Stimulated activated CD4-positive, alpha-beta T cell treated with anti-CD3 and anti-CD28 coated beads, Interleukin-4, amount 100 ng/mL, for 4 hours (primary cell): ENCODE measurements around the gene ZFP36L1.

Experiments used
- DNase-seq, 2 experiments: peaks; one replicate each; pipeline ENCODE4 v3.0.0-alpha.2; 2020

ZFP36L1 gene

DNA sequence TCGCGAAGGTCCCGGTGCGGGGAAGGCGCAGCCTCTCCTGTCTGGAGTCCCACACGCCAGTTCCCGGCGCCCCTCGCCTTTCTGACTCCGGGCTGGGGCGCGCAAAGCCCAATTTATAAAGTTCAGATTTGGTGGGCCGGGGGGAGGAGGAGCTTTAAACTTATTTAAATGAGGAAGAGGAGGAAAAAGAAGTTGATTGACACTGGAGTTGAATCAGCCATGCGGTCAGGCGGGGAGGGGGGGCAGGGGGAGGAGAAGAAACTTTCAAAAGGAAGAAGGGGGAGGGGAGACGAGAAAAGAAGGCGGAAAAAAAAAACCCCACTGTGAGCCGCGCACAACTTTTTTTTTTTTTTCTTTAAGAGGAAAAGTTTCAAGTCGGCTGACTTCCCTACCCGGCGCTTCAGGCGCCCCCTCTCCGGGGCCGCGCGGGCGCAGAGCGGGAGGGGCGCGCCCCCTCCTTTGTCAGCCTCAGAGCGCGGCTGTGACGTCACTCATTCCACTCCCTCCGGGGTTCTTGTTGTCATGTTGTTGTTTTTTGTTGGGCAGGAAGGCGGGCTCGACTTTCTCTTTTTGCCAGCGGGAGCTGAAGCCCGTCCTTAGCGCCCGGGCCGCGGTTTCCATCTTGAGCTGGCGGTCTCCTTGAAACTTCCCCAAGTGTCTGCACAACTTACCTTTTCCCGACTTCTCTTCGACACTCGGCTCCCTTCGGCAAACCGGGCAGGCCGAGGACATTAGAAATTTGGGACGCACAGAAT, at the start of gene ZFP36L1:
ZFP36L1 (minus strand) TSS at position 89 of the 755 bp plus-strand sequence. CDS start 129 bp downstream, outside the sequence.
- DNase-seq: peak; percentile 83 to 95

GRCh38 chr14:68842298-68842697, 49.4 kb upstream of the ZFP36L1 start:
- no peak for DNase-seq

DNA sequence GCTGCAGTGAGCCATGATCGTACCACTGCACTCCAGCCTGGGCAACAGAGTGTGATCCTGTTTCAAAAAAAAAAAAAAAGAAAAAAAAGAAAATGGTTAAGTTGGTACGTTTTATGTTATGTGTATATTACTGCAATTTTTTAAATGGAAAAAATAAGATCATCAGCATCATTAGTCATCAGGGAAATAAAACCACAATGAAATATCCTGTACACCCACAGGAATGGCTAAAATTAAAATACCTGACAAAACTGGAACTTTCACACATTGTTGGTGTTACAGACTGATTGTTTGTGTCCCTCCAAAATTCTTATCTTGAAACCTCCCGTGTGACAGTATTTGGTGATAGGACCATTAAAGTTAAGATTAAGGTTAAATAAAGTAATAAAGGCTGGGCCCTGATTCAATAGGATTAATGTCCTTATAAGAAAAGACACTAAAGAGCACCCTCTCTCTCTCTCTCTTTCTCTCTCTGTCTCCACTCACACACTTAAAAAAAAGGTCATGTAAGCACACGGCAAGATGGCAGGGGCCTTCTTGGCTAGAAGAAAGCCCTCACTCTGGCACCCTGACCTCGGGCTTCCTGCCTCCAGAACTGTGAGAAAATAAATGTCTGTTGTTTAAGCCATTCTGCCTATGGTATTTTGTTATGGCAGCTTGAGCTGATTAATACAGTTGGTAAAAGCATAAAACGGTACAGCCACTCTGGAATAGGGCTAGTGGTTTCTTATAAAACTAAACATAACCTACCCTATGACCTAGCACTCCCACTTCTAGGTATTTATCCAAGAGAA, 48.3 kb upstream of the ZFP36L1 start:
- no peak for DNase-seq

DNA sequence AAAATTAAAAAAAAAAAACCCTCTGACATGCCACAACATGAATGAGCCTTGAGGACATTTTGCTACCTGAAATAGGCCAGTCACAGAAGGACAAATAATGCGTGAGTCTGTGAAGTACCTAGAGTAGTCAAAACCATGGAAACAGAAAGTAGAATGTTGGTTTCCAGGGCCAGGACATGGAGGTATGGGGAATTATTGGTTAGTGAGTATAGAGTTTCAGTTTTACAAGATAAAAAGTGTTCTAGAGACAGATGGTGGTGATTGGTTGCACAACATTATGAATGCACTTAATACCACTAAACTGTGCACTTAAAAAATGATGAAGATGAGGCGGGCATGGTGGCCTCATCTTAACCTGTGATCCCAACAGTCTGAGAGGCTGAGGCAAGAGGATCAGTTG, 47.6 kb upstream of the ZFP36L1 start:
- no peak for DNase-seq

GRCh38 chr14:68836082-68836481, 43.2 kb upstream of the ZFP36L1 start:
- DNase-seq: no peak

DNA sequence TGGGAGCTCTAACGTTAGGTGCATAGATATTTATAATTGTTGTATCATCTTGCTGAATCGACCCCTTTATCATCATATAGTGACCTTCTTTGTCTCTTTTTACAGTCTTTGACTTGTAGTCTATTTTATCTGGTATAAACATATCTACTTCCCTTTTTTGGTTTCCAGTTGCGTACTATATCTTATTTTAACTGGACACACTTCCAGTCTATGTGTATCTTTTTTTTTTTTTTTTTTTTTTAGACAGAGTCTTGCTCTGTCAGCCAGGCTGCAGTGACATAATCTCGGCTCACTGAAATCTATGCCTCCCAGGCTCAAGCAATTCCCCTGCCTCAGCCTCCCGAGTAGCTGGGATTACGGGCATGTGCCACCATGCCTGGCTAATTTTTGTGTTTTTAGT, 41.9 kb upstream of the ZFP36L1 start:
- DNase-seq: no peak

- no peak for DNase-seq
Measured at GRCh38 chr14:68828698-68829097, 35.8 kb upstream of the ZFP36L1 start.

DNA sequence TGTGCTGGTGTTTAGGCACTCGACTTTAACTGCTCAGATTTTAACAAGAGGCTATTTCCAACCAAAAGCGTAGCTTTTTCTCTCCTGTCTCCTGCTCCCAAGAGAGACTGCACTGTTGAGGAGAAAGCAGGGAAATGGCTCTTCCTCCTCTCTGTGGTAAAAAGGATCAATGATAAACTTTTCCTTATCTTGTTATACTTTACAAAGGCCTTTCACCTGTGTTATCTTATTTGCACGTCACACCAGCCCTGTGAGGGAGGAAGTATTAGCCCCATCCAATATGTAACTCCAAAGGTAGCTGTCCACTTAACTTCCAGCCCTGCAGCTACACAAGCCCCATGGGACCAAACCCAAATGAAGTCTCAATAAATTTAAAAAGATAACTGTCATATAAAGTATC, 32.9 kb upstream of the ZFP36L1 start:
- no peak for DNase-seq

GRCh38 chr14:68824517-68825347, 31.9 kb upstream of the ZFP36L1 start:
- DNase-seq: no peak

DNA sequence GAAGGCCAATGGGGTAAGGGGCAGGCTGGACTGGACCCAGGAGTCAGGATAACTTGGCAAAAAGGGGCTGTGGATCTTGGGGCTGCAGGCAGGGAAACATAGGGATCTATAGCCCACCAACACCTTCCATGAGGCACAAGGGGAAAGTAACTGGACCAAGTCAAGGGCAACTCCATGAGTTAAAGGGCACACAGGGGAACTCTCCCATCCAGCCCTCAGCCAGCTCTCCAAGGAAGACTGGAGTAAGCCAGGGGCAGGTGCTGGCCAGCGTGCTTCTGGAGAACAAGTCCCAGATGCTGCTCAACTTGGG, 31.3 kb upstream of the ZFP36L1 start:
- DNase-seq: no peak

- DNase-seq: no peak
Measured at GRCh38 chr14:68823434-68824206, 30.8 kb upstream of the ZFP36L1 start.

- no peak for DNase-seq
Measured at GRCh38 chr14:68822926-68823325, 30.1 kb upstream of the ZFP36L1 start.

- DNase-seq: no peak
Measured at GRCh38 chr14:68822132-68822651, 29.3 kb upstream of the ZFP36L1 start.

DNA sequence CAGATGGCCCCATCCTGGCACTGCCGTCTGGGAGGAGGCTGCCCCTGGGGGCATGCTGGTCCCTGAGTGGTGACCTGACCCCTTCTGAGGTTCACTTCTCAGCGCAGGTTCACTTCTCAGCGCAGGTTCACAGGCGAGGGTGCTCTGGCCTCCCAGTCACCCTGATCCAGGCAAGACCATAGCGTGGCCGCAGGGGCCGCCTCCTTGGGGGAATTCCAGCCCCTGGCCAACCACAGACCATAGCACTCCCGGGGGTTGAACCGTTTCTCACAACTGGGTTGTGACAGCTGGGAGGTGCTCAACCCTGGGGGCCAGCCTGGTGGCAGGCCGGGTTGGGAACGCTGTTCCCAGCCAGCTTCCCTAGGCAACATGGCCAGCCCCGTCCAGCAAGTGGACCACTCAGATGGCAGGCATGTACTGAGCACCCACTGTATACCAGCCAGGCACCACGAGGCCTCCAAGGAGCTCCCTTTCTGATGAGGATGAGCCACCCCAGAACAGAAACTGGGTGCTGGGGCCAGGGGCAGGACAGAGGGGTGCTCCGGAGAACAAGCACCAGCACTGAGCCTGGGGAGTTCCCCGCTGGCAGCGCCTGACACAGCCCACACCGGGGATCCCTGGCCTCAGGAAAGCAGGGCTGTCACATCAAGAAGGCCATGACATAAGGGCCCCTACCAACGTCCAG, 28.3 kb upstream of the ZFP36L1 start:
- DNase-seq: no peak

GRCh38 chr14:68820536-68820935, 27.7 kb upstream of the ZFP36L1 start:
- DNase-seq: peak in 1 of 2 experiments; percentile 25

DNA sequence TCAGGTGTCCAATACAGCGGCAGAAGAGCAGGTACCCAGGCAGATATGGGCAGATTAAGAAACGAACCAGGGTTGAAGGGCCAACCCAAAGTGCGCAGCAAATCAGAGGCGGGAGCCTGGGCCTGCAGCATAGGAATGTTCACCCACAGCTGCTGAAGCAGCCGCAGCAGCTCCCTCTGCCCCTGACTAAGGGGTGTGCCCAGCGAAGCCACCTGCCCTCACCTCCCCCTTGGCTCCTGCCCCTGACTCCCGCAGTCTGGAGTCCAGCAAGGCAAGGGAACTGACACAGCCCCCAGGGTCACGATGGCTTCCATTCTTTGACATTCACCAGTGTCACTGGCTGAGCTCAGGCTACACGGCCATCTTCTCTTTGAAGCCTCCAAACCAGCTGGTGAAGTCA, 27.3 kb upstream of the ZFP36L1 start:
- DNase-seq: no peak

DNA sequence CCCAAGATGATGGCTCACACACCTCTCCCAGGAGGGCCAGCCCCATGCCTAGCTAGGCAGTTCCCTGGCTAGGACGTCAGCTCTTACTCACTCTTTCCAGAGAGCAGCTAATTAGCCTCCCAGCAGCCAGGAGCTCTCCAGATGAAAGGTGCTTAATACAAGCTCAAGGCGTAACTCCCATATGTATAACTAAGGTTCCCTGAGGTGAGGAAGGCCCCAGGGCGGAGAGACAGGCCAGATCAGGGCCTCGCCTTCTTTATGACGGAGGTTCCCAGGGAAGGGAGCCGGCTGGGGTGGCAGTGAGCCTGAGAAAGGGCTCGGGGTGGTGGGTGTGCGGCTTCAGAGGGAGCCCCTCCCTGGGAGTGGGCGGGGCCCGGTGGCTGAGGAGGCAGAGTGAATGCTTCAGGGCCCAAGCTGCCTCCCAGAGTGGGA, 26.4 kb upstream of the ZFP36L1 start:
- peak in 1 of 2 experiments; percentile 57 for DNase-seq

DNA sequence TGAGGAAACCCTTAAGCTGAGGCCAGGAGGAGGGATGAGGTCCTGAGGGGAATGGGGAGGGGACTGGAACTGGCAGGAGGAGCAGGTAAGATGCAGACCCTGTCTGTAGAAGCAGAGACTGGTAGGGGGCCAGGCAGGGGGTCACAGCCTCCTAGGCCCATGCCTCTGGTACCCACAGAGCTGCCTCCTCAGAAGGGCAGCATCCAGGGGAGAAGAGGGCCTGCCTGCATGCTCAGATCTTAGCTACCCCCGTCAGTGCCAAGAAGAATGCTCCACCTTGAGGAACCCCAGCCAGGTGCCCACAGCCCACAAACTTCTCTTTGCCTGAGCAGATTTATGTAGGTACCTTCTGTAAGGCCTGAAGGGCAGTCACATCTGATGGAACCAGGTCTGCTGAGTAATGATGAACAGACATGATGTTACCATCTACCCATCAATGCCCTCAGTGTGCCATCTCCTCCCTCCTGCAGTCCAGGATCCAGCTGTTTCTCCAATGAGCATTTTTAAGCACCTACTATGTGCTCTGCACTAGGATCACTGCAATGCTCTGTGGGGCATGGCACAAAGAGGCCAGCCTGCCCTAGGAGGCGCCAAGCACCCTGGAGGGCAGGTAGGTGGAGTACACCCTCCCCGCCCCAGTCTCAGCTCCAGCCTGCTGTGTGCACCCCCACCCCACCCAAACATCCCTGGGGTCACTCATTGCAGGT, 24.8 kb upstream of the ZFP36L1 start:
- no peak for DNase-seq

GRCh38 chr14:68816943-68817430, 24.1 kb upstream of the ZFP36L1 start:
- no peak for DNase-seq

GRCh38 chr14:68816183-68816942, 23.5 kb upstream of the ZFP36L1 start:
- DNase-seq: peak; percentile 86 to 90
